GM18951 (cell line): ENCODE measurements around the gene RADIL.
"Not testable (repeated sequence)": the region's sequence is repeated elsewhere in the genome, so short reads cannot be mapped to it uniquely, and the experiment has no call there.

ENCODE experiments used
- POLR2A ChIP-seq: IDR thresholded peaks from 4 replicates; pipeline ENCODE4 v1.6.1; 2011; ENCODE audit warnings: mild to moderate bottlenecking; ENCODE audit not compliant: insufficient read length, insufficient read depth; ENCODE audit errors: extremely low read depth
- in situ Hi-C: fragments of 300-500 bp; cut with MboI; formaldehyde crosslinking; loops from one replicate; pipeline ENCODE4 v1.12.0; 2022; ENCODE audit warnings: low sequenced_read_pairs, mixed read lengths, inconsistent platforms; ENCODE audit not compliant: unreplicated experiment

RADIL gene

GRCh38 chr7:4883372-4884144, at the start of gene RADIL:
Gene RADIL (minus strand): TSS chr7:4883716. CDS start chr7:4878139, 5,577 bp downstream.
- no peak for TF ChIP-seq POLR2A
- in situ Hi-C loops = no loop called here

GRCh38 chr7:4931943-4932342, 48.4 kb upstream of the RADIL start:
- in situ Hi-C loops = no loop called here
- no peak for TF ChIP-seq POLR2A

- in situ Hi-C loops = no loop called here
These were observed 45.5 kb upstream of the RADIL start for GRCh38 chr7:4929005-4929404.

GRCh38 chr7:4928445-4928844, 44.9 kb upstream of the RADIL start:
- no peak for TF ChIP-seq POLR2A
- in situ Hi-C loops = no loop called here

More at GRCh38 chr7:4929005-4929404, 45.5 kb upstream of the RADIL start:
- TF ChIP-seq POLR2A = no peak

GRCh38 chr7:4919969-4920766, 36.7 kb upstream of the RADIL start:
- in situ Hi-C loops = no loop called here

GRCh38 chr7:4916113-4916512, 32.6 kb upstream of the RADIL start:
- in situ Hi-C loops = no loop called here
- no peak for TF ChIP-seq POLR2A

More at GRCh38 chr7:4919969-4920766, 36.7 kb upstream of the RADIL start:
- no peak for TF ChIP-seq POLR2A

GRCh38 chr7:4911111-4911828, 27.8 kb upstream of the RADIL start:
- TF ChIP-seq POLR2A = no peak
- in situ Hi-C loops = no loop called here

GRCh38 chr7:4906682-4907081, 23.2 kb upstream of the RADIL start:
- no peak for TF ChIP-seq POLR2A
- in situ Hi-C loops = no loop called here

GRCh38 chr7:4905171-4905570, 21.7 kb upstream of the RADIL start:
- in situ Hi-C loops = no loop called here
- no peak for TF ChIP-seq POLR2A

- TF ChIP-seq POLR2A = no peak
- in situ Hi-C loops = no loop called here
These were observed 20.8 kb upstream of the RADIL start for GRCh38 chr7:4904346-4904745.

- in situ Hi-C loops = no loop called here
These were observed 12.2 kb upstream of the RADIL start for GRCh38 chr7:4895766-4896165.

GRCh38 chr7:4894482-4894881, 11.0 kb upstream of the RADIL start:
- no peak for TF ChIP-seq POLR2A
- in situ Hi-C loops = no loop called here

More at GRCh38 chr7:4895766-4896165, 12.2 kb upstream of the RADIL start:
- TF ChIP-seq POLR2A = no peak

- in situ Hi-C loops = no loop called here
- TF ChIP-seq POLR2A = no peak
These were observed 10.5 kb upstream of the RADIL start for GRCh38 chr7:4893929-4894475.

- in situ Hi-C loops = not testable (repeated sequence)
These were observed 9.7 kb upstream of the RADIL start for GRCh38 chr7:4893188-4893587.

GRCh38 chr7:4891522-4891921, 8.0 kb upstream of the RADIL start:
- in situ Hi-C loops = not testable (repeated sequence)
